CD14-positive monocyte (primary cell): ENCODE results near the gene BNIP2. TPM values are rescaled to one million over a fixed set of nuclear protein-coding genes. Genes with fewer than 3 reads are reported as not detected.
A peak's percentile ranks its signal among the peaks of the same experiment; 100 is the strongest.

Source experiments
- DNase-seq, 3 donors: peaks; one replicate each; pipeline ENCODE4 v3.0.0-alpha.2; 2011 to 2022
- H2AFZ ChIP-seq: 2 replicates; pipeline ENCODE4 v1.6.0; 2012; ENCODE audit warnings: mild to moderate bottlenecking, low read depth, low read length, inconsistent platforms; ENCODE audit not compliant: insufficient read depth, poor library complexity, severe bottlenecking
- H3K27ac ChIP-seq, 2 donors: 1 replicate in 1 of 2; 2 replicates in 1 of 2; pipeline ENCODE4 v1.5.1; 2012 to 2013; ENCODE audit warnings: low read length in 2 of 2, control low read depth in 1 of 2, inconsistent platforms in 1 of 2, low read depth in 1 of 2, mild to moderate bottlenecking in 1 of 2
- H3K27me3 ChIP-seq, 2 donors: one replicate each; pipeline versions ENCODE4 v1.6.0 to v1.6.1; 2011 to 2013; ENCODE audit warnings: low read length in 2 of 2; ENCODE audit not compliant: control insufficient read depth in 2 of 2, insufficient read depth in 2 of 2
- H3K36me3 ChIP-seq, 2 donors: replicated peaks in 1 of 2; 1 replicate in 1 of 2; 2 replicates in 1 of 2; pipeline versions ENCODE4 v1.5.1 to v1.6.1; 2012 to 2013; ENCODE audit warnings: low read length in 2 of 2, control low read depth in 1 of 2, inconsistent platforms in 1 of 2, mild to moderate bottlenecking in 1 of 2; ENCODE audit not compliant: insufficient read depth in 2 of 2, control insufficient read depth in 1 of 2
- H3K4me1 ChIP-seq, 2 donors: 1 replicate in 1 of 2; 2 replicates in 1 of 2; pipeline versions ENCODE4 v1.5.1 to v1.6.1; 2012 to 2013; ENCODE audit warnings: low read length in 2 of 2, control low read depth in 1 of 2, inconsistent platforms in 1 of 2, mild to moderate bottlenecking in 1 of 2, moderate library complexity in 1 of 2; ENCODE audit not compliant: insufficient read depth in 2 of 2, control insufficient read depth in 1 of 2
- H3K4me2 ChIP-seq: replicated peaks from 2 replicates; pipeline ENCODE3; 2012; ENCODE audit warnings: low read length, moderate library complexity, mild to moderate bottlenecking; ENCODE audit not compliant: poor library complexity, severe bottlenecking; ENCODE audit errors: extremely low read depth
- H3K4me3 ChIP-seq, 3 experiments: fragments of 200-600 bp in 1 of 3; sonication (generic) in 1 of 3; replicated peaks in 1 of 3; 1 replicate in 2 of 3; 2 replicates in 1 of 3; pipeline ENCODE4 v1.5.1; 2011 to 2013; ENCODE audit warnings: low read length in 3 of 3, mild to moderate bottlenecking in 3 of 3, control low read depth in 2 of 3, low read depth in 2 of 3, inconsistent platforms in 1 of 3, moderate library complexity in 1 of 3
- H3K79me2 ChIP-seq: 2 replicates; pipeline ENCODE4 v1.6.0; 2012; ENCODE audit warnings: mild to moderate bottlenecking, control low read depth, inconsistent platforms, low read length, moderate library complexity; ENCODE audit not compliant: insufficient read depth
- H3K9ac ChIP-seq: 2 replicates; pipeline ENCODE4 v1.6.0; 2017; ENCODE audit warnings: low read length, mild to moderate bottlenecking; ENCODE audit not compliant: insufficient read depth, poor library complexity, severe bottlenecking
- H3K9me3 ChIP-seq, 2 donors: replicated peaks in 1 of 2; 1 replicate in 1 of 2; 2 replicates in 1 of 2; pipeline versions ENCODE4 v1.5.1 to v1.6.1; 2012 to 2013; ENCODE audit warnings: low read length in 2 of 2, control low read depth in 1 of 2; ENCODE audit not compliant: control insufficient read depth in 1 of 2, insufficient read depth in 1 of 2
- H4K20me1 ChIP-seq: 2 replicates; pipeline ENCODE4 v1.6.0; 2012; ENCODE audit warnings: mild to moderate bottlenecking, low read length, control low read depth, moderate library complexity; ENCODE audit not compliant: insufficient read depth
- H3K27ac Mint-ChIP-seq, 7 donors: one replicate each; pipeline ENCODE4 v1.8.0; 2020; ENCODE audit warnings: mild to moderate bottlenecking in 7 of 7, mixed read lengths in 7 of 7, moderate library complexity in 6 of 7, inconsistent platforms in 2 of 7
- H3K27me3 Mint-ChIP-seq, 3 donors: one replicate each; pipeline ENCODE4 v1.8.0; 2021 to 2022; ENCODE audit warnings: low read depth in 3 of 3, mild to moderate bottlenecking in 3 of 3, mixed read lengths in 3 of 3, moderate library complexity in 3 of 3, inconsistent platforms in 1 of 3
- H3K36me3 Mint-ChIP-seq, 2 donors: one replicate each; pipeline ENCODE4 v1.8.0; 2020; ENCODE audit warnings: mixed read lengths in 2 of 2, inconsistent platforms in 1 of 2, mild to moderate bottlenecking in 1 of 2
- H3K4me1 Mint-ChIP-seq: one replicate; pipeline ENCODE4 v1.8.0; 2020; ENCODE audit warnings: mild to moderate bottlenecking, mixed read lengths
- H3K4me3 Mint-ChIP-seq, 2 donors: one replicate each; pipeline ENCODE4 v1.8.0; 2020; ENCODE audit warnings: mild to moderate bottlenecking in 2 of 2, mixed read lengths in 2 of 2, moderate library complexity in 1 of 2
- H3K9me3 Mint-ChIP-seq, 7 donors: one replicate each; pipeline ENCODE4 v1.8.0; 2020 to 2022; ENCODE audit warnings: mixed read lengths in 7 of 7, mild to moderate bottlenecking in 6 of 7, moderate library complexity in 6 of 7, inconsistent platforms in 2 of 7
- CTCF ChIP-seq: fragments of 200-600 bp; IDR thresholded peaks from one replicate; pipeline ENCODE4 v1.8.0; 2022; ENCODE audit warnings: antibody characterized with exemption, mild to moderate bottlenecking
- WGBS: methylation state at CpG from one replicate; pipeline ENCODE4 v1.1.5; 2013; ENCODE audit warnings: missing lambda C conversion rate; ENCODE audit not compliant: insufficient coverage; 5-methylcytosine and 5-hydroxymethylcytosine counted together
- intact Hi-C, 2 donors: fragments of 100-400 bp; cut with micrococcal nuclease; formaldehyde crosslinking; loops; one replicate each; pipeline versions ENCODE4 v1.15.0 to v1.15.1; 2023
- polyA plus RNA-seq, 3 donors: library from polyadenylated mRNA; depleted of rRNA in 1 of 3; unstranded in 2 of 3; stranded (reverse) in 1 of 3; fragments of 300-500 nt in 2 of 3; fragments of >200 nt in 1 of 3; fragmentation: Illumina TruSeq in 2 of 3; gene quantifications; 1 replicate in 2 of 3; 2 replicates in 1 of 3; pipeline ENCODE4 v1.2.3, GENCODE V29; 2012 to 2021

The BNIP2 gene
- polyA plus RNA-seq, 3 donors: 83.4 to 189 (median 136) TPM

- Histone ChIP-seq H3K4me1 (no peaks in the 10 kb centered on the region), H4K20me1 (no peaks in the 10 kb centered on the region), H2AFZ (no peak overlapping the region), H3K27me3 (peaks cover 3 to 6% of the 10 kb centered on the region in 2 donors), H3K79me2 (no peaks in the 10 kb centered on the region), H3K9me3 (no peaks in the 10 kb centered on the region), H3K4me2 (no peak overlapping the region), H3K27ac (no peak overlapping the region), H3K4me3 (no peak overlapping the region), H3K36me3 (no peaks in the 10 kb centered on the region), H3K9ac (no peak overlapping the region)
- intact Hi-C loops: no loop called here
- no peak overlapping the region for H3K4me3 Mint-ChIP-seq
- H3K27me3 Mint-ChIP-seq: peaks cover 7 to 12% (median 8%) of the 10 kb centered on the region in 3 donors
- H3K4me1 Mint-ChIP-seq: no peaks in the 10 kb centered on the region
- H3K27ac Mint-ChIP-seq: no peak overlapping the region
- no peak for TF ChIP-seq CTCF
- peak in 2 of 3 donors; percentile 2 to 10 for DNase-seq
- no peaks in the 10 kb centered on the region for H3K36me3 Mint-ChIP-seq
- WGBS: 17% methylated on average over 2 of the region's 6 CpGs
- H3K9me3 Mint-ChIP-seq: no peaks in the 10 kb centered on the region
Measured at GRCh38 chr15:59622289-59622688, 66.8 kb downstream of the BNIP2 start.

DNA sequence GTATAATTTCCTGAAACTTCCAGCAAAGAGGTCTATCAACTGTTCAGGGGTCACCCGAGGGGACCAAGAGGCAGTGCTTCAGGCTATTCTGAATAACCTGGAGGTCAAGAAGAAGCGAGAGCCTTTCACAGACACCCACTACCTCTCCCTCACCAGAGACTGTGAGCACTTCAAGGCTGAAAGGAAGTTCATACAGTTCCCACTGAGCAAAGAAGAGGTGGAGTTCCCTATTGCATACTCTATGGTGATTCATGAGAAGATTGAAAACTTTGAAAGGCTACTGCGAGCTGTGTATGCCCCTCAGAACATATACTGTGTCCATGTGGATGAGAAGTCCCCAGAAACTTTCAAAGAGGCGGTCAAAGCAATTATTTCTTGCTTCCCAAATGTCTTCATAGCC, 70.7 kb downstream of the BNIP2 start:
- peaks cover 8% of the 10 kb centered on the region for H3K4me1 Mint-ChIP-seq
- Histone ChIP-seq H3K4me2 (no peak overlapping the region), H3K27me3 (peaks cover 10% of the 10 kb centered on the region in 2 donors), H3K4me1 (peaks cover 5 to 7% of the 10 kb centered on the region in 2 donors), H3K9me3 (no peaks in the 10 kb centered on the region), H3K4me3 (no peak overlapping the region), H3K9ac (no peak overlapping the region), H3K79me2 (no peaks in the 10 kb centered on the region), H3K27ac (no peak overlapping the region), H3K36me3 (no peaks in the 10 kb centered on the region), H2AFZ (peak overlapping the region; percentile 11), H4K20me1 (no peaks in the 10 kb centered on the region)
- peaks cover 0 to 5% (median 0%) of the 10 kb centered on the region in 7 donors for H3K9me3 Mint-ChIP-seq
- DNase-seq: peak in 1 of 3 donors; percentile 5
- no peak overlapping the region for H3K4me3 Mint-ChIP-seq
- intact Hi-C loops: no loop called here
- H3K36me3 Mint-ChIP-seq: peaks cover 0 to 2% of the 10 kb centered on the region in 2 donors
- H3K27me3 Mint-ChIP-seq: peaks cover 7 to 26% (median 17%) of the 10 kb centered on the region in 3 donors
- WGBS: 86% methylated on average over 2 of the region's 4 CpGs
- no peak for TF ChIP-seq CTCF
- no peak overlapping the region for H3K27ac Mint-ChIP-seq
